Germinal center (tissue), 1 donor: Measurements from ENCODE around the gene SETDB1.

Source experiments
- DNase-seq: peaks from one replicate; pipeline ENCODE4 v3.0.0; 2012; ENCODE audit warnings: mixed read lengths, low spot score

Gene SETDB1

DNA sequence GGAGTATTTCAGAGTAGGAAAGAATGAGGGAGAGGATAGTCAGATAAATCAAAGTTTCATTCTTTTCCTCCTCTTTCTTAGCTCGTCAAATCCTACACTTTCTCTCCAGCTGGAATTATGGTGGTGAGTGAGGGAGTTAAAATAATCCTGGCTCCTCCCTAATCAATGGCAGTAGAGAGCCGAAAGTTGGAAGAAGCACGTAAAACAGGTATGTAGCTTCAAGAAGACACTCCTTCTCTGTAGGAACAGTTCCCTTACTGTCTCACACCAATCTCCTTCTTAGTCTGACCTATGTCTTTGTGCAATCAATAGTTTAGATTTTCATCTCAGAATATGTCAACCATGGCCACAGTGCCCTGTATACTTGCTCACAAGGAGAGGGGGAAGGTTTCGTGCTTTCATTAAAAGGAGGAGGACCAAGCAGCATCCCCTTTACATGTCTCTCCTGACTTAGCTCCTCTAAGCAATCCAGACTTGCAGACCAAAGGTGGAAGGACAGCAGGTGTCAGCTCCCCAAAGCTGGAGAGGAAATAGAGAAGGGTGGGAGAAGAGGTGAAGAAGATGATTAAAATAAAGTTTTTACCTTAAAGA is 79.7 kb downstream of the SETDB1 start:
- no peak for DNase-seq

DNA sequence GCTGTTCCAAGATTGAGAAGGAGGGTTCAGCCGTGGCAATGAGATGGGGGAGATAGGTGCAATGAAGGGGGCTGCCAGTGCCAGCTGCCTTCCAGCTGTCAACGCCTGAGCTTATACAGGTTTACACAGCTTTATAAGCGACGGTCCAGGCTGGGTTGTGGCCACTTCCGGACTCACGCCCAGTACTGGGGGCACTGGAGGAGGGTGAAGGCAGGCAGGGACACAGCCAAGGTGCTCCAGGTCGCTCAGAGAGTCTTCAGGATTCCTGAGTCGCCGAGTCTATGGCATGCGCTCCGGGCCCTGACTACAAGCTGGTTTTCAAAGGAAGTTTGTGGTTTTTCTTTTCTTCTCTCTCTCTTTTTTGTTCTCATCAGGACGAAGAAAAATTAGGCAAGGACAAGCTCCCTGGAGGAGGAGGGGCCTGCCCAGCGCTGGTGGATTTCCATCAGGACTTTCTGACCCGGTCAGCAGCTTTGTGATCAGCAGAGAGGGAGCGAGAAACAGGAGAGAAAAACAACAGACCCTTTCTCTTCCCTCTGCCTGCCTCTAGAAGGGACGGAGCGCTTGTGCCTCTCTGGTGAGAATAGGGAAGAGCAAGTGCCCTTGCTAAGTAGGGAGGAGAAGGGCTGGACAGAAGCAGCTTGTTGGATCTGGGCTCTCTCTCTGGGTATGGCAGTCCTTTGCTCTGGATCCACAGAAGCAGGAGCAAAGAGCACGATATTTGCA is 80.3 kb downstream of the SETDB1 start, which contains the start of gene MINDY1:
Gene MINDY1, minus strand, starts transcription at position 576 of the 726 bp plus-strand sequence. CDS start 4,285 bp downstream, outside the sequence.
- peak; percentile 71 for DNase-seq

DNA sequence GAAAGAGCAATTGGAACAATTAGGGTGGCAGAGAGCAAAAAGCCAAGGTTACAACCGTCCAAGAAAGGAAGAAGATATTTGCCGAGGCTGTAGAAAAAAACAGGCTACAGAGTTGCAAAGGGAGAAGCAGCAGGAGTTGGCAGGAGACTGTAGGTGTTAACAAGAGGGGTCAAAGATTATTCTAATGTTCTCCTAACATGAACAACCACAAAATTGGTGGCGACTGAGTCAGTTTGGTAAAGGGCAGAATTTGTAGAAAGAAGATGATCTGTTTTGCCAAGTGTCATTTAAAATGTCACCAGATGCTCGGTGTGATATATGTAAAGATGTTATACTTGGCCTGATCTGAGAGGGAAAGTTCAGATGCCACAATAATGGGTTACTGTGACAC is 81.7 kb downstream of the SETDB1 start:
- no peak for DNase-seq

DNA sequence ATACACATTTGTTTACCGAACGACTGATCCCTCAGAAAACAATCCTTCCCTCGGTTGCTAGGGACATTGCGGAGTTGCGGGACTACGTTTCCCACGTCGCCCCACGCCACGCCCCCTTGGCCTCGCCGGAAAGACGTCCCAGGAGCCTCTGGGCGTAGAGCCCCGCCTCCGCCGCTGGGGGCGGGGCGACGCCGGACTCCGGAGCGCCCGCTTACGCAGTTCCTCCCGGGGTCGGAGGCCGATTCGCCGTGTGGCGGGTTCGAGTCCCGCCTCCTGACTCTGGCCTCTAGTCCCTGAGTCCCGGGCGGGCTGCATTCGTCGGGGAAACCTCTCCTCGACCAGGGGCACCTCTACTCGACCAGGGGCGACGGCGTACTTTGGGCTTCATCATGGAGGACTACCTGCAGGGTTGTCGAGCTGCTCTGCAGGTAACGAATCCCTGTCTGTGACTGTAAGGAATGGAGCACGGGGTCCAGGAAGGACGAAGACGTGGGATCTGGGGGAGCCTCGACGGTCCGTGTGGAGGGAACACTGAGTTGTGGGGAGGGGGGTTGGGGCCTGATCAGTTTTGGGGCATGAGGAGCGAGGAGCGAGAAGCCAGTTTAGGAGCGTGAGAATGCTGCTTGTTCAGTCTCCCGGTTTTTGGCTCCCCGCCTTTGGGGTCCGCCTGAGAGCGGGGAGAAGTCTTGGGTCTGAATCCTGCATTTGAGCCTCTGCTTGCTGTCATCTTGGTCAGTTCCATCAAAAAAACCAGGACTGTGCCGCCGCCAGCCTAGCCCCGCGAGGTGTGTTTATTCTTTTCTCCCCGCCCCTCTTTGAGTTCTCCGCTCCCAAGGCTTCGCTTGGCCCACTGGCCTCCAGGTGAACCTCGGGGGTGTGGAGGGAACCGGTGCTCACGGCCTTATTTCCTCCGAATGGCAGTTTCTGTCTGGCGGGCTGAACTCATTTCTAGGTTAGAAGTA is 82.4 kb downstream of the SETDB1 start, which contains the start of gene PRUNE1:
Gene PRUNE1, plus strand, starts transcription at position 206 of the 962 bp plus-strand sequence. Its CDS starts 184 bp downstream, at position 390.
- DNase-seq, result peak; percentile 98

DNA sequence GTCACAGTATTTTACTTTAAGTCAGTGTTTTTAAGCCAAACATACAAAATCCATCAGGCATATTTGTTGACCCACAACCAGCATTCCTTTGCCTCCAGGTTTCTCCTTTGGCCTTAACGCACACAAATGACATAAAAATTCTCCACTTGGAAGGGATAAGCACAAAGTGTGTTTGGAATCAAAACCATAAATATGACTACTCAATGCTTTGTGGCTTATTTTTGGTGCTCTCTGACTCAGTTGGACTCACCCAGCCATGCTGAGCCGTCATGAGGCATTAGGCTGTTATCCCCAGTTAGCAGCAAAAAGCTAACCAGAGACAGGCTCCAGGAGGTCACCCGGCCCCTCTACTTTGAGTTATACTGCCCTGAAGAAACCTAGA is 83.0 kb downstream of the SETDB1 start:
- DNase-seq, result no peak

DNA sequence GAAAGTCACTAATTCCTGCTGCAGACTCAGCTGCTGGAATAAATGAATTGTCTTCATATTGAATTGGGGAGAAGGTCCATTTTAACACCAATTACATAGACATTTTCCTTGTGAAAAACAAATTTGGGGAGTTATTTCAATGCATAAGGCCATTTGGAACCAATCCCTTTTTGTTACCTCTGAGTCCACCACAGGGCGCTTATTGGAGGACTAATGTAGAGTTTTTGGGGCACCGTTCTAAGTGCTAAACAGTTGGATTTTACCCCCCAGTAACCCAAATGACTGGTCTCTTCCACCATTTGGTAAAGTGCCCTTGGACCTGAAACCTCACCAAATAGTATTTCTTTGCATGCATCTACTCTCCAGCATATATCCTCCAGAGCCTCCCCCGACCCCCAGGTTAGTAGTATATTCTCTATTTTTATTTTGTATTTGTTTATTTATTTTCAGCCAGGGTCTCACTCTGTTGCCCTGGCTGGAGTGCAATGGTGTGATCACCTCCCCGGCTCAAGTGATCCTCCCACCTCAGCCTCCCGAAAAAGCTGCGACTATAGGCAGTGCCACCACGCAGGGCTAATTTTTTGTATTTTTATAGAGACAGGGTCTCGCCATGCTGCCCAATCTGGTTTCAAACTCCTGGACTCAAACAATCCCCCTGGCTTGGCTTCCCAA is 83.6 kb downstream of the SETDB1 start:
- DNase-seq, result no peak

DNA sequence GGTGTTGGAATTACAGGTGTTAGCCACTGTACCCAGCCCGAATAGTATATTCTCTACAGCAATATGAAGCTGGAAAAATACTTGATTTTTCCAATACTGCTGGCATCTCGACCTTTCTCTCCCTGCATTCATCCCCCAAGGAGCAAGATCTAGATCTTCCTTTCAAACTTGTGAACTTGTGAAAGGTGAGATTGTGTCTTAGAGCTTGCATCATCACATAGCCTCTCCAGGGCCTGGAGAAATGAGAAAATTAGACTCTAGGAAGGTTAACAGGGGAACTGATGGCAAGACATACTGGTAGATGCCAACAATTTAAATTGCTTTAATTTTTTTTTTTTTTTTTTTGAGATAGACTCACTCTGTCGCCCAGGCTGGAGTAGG is 84.2 kb downstream of the SETDB1 start:
- no peak for DNase-seq

DNA sequence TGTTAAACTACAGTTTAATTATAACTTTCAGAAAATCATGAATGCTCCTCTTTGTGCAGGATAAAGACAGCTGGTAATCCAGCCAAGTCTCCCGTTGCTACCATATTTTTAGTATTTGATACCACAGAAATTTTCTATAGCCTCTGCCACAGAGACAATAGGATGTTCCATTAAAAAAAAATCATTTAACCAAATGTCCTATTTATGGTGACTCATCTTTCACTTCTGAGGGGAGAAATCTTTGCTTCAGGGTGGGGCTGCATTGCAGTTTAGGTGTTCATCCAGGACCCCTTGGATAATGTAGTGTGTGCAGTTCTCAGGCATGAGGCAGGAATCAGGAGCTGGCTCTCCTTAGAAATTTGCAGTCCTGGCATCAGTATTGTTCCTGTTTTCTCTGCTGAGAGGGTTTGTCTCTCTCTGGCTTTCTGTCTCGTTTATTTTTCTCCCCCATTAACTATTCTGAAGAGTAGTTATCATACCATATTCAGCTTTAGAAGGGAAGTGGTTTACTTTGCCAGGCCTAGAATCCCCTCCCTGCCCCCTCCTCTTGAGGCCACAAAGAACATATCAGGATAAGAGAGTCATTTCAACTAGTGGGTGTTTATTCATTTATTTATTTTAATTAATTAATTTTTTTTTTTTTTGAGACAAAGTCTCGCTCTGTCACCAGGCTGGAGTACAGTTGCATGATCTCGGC is 85.1 kb downstream of the SETDB1 start:
- DNase-seq, result no peak

DNA sequence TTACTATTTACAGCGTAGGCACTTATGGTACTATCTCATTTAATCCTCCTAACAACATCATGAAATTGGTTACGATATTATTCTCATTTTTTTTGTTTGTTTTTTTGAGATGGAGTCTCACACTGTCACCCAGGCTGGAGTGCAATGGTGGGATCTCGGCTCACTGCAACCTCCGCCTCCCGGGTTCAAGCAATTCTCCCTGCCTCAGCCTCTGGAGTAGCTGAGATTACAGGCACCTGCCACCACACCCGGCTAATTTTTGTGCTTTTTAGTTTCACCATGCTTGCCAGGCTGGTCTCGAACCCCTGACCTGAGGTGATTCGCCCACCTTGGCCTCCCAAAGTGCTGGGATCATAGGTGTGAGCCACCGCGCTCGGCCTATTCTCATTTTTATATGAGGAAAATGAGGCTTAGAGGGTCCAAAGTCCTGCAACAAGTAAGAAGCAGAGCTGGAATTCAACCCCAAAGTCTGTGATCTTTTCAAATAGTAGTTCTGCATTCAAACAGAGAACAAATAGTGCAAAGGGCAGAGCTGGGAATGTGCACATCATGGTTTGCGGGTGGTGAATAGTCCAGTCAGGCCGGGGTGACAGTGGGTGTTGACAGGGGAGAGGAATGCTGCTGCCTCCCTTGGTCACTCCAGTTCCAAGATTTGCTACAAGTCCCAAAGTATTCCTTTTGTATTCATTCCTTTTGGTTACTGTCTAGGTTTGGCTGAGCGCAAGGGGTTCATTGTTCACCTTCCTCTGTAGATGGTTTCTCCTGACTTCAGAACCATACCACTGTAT is 86.7 kb downstream of the SETDB1 start:
- no peak for DNase-seq

DNA sequence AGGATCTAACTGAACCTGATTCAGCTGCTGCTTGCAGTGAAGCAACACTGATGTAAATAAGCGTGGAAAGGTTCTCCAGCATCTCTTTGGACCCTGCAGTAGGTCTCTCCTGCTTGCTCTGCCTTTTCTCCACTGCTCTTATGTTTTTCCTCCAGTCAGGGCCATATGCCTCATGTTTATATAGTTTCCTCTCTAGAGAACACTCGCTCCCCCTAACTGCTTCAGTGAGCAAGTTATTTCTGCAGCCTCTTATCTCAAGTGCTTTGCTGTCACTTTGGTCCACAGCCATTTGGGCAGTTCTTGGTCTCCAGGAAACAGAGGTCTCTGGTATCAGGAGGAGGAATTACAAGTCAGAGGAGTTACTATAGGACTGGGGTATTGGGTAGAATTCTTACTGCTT is 87.4 kb downstream of the SETDB1 start:
- no peak for DNase-seq
